Suprapubic skin (tissue), 4 donors: ENCODE data around the gene SMAD4. TPM values are rescaled to one million over a fixed set of nuclear protein-coding genes. Genes with fewer than 3 reads are reported as not detected.

ENCODE experiments used
- DNase-seq, 2 donors: peaks; one replicate each; pipeline ENCODE4 v3.0.0-alpha.2; 2019; ENCODE audit warnings: low spot score in 2 of 2
- H3K27ac ChIP-seq: fragments of 200-600 bp; sonication (generic); one replicate; pipeline ENCODE4 v1.5.1; 2019
- H3K27me3 ChIP-seq: fragments of 200-600 bp; sonication (generic); one replicate; pipeline ENCODE4 v1.5.1; 2019
- H3K36me3 ChIP-seq: fragments of 200-600 bp; sonication (generic); one replicate; pipeline ENCODE4 v1.5.1; 2019
- H3K4me1 ChIP-seq: fragments of 200-600 bp; sonication (generic); one replicate; pipeline ENCODE4 v1.5.1; 2019
- H3K4me3 ChIP-seq: fragments of 200-600 bp; sonication (generic); one replicate; pipeline ENCODE4 v1.5.1; 2019; ENCODE audit warnings: mild to moderate bottlenecking
- H3K9me3 ChIP-seq: fragments of 200-600 bp; sonication (generic); one replicate; pipeline ENCODE4 v1.5.1; 2019
- EP300 ChIP-seq: sonication (generic); formaldehyde crosslinking; IDR thresholded peaks from one replicate; pipeline ENCODE4 v1.6.1; 2017; ENCODE audit warnings: antibody characterized with exemption
- POLR2A ChIP-seq, 2 donors: fragments of 450-650 bp; IDR thresholded peaks; one replicate each; pipeline ENCODE4 v1.6.1; 2017; ENCODE audit warnings: antibody characterized with exemption in 2 of 2, mild to moderate bottlenecking in 2 of 2, moderate library complexity in 2 of 2
- POLR2AphosphoS5 ChIP-seq, 3 donors: sonication (generic); formaldehyde crosslinking; IDR thresholded peaks; one replicate each; pipeline ENCODE4 v1.6.1; 2017; ENCODE audit warnings: antibody characterized with exemption in 3 of 3
- WGBS: methylation state at CpG from one replicate; pipeline ENCODE4 v1.1.5; 2018; 5-methylcytosine and 5-hydroxymethylcytosine counted together
- total RNA-seq, 4 donors: library from RNA; depleted of rRNA; stranded (reverse); fragments of >200 nt; gene quantifications; one replicate each; pipeline ENCODE4 v1.1.0, GENCODE V29; 2016
- TF ChIP-seq, protein P1 (sequence below), 2 donors: fragments of 200-600 bp in 1 of 2; fragments of 450-650 bp in 1 of 2; sonication (generic) in 1 of 2; IDR thresholded peaks; one replicate each; pipeline ENCODE4 v1.5.1; 2016 to 2019; ENCODE audit warnings: antibody characterized with exemption in 2 of 2, mild to moderate bottlenecking in 1 of 2, moderate library complexity in 1 of 2

Gene SMAD4
- total RNA-seq, 4 donors from 2014 or later = 58.9 to 112 (median 99.7) TPM

DNA sequence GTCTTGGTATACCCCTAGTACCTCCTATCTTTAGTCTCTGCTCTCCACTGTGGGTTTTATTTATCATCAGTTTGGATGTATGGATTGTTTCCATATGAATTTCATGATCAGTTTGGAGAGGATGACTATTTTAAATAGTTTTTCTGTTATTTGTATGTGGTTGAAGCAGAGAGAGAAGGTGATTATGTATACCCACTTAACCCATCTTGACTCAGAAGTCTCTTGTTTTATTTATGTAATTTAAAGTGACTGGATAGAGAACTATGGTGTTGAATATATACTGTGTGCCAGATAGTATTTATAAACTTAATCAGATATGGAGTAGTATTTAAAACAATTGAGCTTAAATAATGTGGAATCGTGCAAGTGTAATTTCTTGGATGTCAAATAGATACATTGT, 39.9 kb downstream of the SMAD4 start:
- Histone ChIP-seq H3K4me3 (no peak overlapping the region), H3K27ac (no peak overlapping the region), H3K4me1 (no peaks in the 10 kb centered on the region), H3K9me3 (no peaks in the 10 kb centered on the region), H3K36me3 (peaks cover 54% of the 10 kb centered on the region), H3K27me3 (no peaks in the 10 kb centered on the region)
- DNase-seq = no peak
- TF ChIP-seq, protein P1, sequence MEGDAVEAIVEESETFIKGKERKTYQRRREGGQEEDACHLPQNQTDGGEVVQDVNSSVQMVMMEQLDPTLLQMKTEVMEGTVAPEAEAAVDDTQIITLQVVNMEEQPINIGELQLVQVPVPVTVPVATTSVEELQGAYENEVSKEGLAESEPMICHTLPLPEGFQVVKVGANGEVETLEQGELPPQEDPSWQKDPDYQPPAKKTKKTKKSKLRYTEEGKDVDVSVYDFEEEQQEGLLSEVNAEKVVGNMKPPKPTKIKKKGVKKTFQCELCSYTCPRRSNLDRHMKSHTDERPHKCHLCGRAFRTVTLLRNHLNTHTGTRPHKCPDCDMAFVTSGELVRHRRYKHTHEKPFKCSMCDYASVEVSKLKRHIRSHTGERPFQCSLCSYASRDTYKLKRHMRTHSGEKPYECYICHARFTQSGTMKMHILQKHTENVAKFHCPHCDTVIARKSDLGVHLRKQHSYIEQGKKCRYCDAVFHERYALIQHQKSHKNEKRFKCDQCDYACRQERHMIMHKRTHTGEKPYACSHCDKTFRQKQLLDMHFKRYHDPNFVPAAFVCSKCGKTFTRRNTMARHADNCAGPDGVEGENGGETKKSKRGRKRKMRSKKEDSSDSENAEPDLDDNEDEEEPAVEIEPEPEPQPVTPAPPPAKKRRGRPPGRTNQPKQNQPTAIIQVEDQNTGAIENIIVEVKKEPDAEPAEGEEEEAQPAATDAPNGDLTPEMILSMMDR (IDR thresholded peaks at IDR 0.05) = no peak
- no peak for TF ChIP-seq POLR2A (IDR thresholded peaks at IDR 0.05)
- TF ChIP-seq POLR2AphosphoS5 (IDR thresholded peaks at IDR 0.05) = no peak
- 52% methylated on average over 1 of the region's 1 CpG for WGBS

DNA sequence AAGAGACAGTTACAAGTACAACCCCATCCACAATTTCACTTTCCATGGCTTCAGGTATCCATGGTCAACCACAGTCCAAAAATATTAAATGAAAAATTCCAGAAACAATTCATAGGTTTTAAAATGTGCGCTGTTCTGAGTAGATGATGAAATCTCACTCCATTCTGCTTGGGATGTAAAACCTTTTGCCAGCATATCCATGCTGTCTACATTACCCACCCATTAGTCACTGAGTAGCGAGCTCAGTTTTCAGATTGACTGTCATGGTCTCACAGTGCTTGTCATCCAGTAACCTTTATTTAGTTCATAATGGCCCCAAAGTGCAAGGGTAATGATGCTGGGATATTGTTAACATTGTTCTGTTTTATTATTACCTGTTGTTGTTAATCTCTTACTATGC, 40.5 kb downstream of the SMAD4 start:
- H3K27ac ChIP-seq = no peak overlapping the region
- no peaks in the 10 kb centered on the region for H3K27me3 ChIP-seq
- no peaks in the 10 kb centered on the region for H3K9me3 ChIP-seq
- no peak for DNase-seq
- H3K36me3 ChIP-seq = peaks cover 48% of the 10 kb centered on the region
- WGBS = 85% methylated on average over 2 of the region's 2 CpGs
- H3K4me3 ChIP-seq = no peak overlapping the region
- H3K4me1 ChIP-seq = no peaks in the 10 kb centered on the region
- no peak for TF ChIP-seq POLR2A (IDR thresholded peaks at IDR 0.05)
- TF ChIP-seq, protein P1 (IDR thresholded peaks at IDR 0.05) = no peak
- TF ChIP-seq POLR2AphosphoS5 (IDR thresholded peaks at IDR 0.05) = no peak
- TF ChIP-seq EP300 = no peak

DNA sequence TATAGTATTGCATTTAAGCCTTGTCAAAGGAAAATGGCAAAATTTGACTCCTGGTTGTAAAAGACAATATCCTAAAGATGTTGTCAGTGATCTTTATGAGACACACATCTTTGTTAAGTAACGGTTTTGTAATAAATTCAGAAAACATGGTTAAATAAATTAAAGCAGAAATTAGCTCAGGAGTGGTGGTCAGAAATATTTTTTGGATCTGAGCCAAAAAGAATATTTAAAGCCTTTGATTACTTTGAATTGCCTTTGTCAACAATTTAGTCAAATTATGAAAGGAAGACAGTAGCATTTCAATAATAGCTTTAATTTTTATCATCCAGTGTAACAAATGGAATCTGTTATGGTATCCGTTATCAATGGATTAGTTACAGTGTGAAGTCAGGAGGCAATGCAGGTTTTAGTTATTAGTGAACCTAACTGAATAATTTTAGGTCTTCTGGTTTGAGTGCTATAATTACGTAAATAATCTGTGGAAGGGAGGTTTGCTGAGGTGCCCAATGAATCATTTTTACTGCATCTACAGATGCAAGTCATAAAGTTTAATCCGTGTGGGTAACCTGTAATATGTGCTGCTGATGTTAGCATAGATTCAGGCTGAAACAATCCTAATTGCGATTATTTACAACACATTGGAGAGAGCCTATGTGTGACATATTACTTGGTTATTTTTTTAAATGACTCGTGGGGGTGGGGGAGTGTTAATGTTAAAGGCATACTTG, 42.7 kb downstream of the SMAD4 start:
- no peak for TF ChIP-seq POLR2AphosphoS5 (IDR thresholded peaks at IDR 0.05)
- TF ChIP-seq POLR2A (IDR thresholded peaks at IDR 0.05) = no peak
- no peak for TF ChIP-seq EP300
- TF ChIP-seq, protein P1 (IDR thresholded peaks at IDR 0.05) = no peak

DNA sequence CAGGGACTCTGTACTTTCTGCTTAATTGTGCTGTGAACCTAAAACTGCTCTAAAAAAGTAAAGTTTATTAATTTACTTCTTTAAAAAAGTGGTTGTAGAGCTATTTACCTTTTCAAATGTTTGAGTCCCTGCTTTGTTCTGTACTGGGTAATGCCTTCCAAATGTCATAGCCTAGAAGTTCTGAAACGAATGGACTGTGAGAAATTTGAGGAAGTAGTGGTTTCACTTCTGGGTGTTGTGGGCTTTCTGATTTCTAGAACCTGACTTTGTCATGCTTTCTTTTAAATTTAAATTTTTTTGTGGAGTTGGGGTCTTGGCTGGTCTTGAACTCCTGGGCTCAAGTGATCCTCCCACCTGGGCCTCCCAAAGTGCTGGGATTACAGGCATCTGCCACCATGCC, 44.6 kb downstream of the SMAD4 start:
- WGBS = 71% methylated on average over 1 of the region's 1 CpG
- TF ChIP-seq, protein P1 (IDR thresholded peaks at IDR 0.05) = no peak
- TF ChIP-seq EP300 (no peak), POLR2AphosphoS5 (IDR thresholded peaks at IDR 0.05) (no peak), POLR2A (IDR thresholded peaks at IDR 0.05) (no peak)
- Histone ChIP-seq H3K27ac (no peak overlapping the region), H3K27me3 (no peaks in the 10 kb centered on the region), H3K9me3 (no peaks in the 10 kb centered on the region), H3K4me1 (no peaks in the 10 kb centered on the region), H3K36me3 (peaks cover 45% of the 10 kb centered on the region), H3K4me3 (no peak overlapping the region)
- no peak for DNase-seq

More for the DNA sequence above, 42.7 kb downstream of the SMAD4 start:
- H3K4me3 ChIP-seq = no peak overlapping the region
- H3K27ac ChIP-seq = no peak overlapping the region
- peaks cover 43% of the 10 kb centered on the region for H3K36me3 ChIP-seq
- H3K4me1 ChIP-seq = no peaks in the 10 kb centered on the region
- no peaks in the 10 kb centered on the region for H3K27me3 ChIP-seq
- H3K9me3 ChIP-seq = no peaks in the 10 kb centered on the region
- 90% methylated on average over 6 of the region's 6 CpGs for WGBS
- no peak for DNase-seq

DNA sequence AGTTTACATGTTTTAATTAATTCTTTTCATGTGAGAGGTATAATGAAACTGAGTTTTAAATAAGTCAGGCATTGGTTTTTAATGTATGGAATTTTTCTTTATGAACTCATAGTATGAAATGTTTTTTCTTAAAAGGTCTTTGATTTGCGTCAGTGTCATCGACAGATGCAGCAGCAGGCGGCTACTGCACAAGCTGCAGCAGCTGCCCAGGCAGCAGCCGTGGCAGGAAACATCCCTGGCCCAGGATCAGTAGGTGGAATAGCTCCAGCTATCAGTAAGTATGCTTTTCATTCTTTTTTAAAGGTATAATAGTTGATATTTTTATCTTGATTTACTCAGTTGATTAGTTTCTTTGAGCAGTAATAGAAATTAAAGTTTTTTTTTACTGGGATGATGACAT, 46.5 kb downstream of the SMAD4 start:
- TF ChIP-seq, protein P1 (IDR thresholded peaks at IDR 0.05) = no peak
- TF ChIP-seq EP300 (no peak), POLR2AphosphoS5 (IDR thresholded peaks at IDR 0.05) (no peak), POLR2A (IDR thresholded peaks at IDR 0.05) (no peak)
- H3K9me3 ChIP-seq = no peaks in the 10 kb centered on the region
- 59% methylated on average over 4 of the region's 4 CpGs for WGBS
- H3K27ac ChIP-seq = no peak overlapping the region
- no peaks in the 10 kb centered on the region for H3K4me1 ChIP-seq
- DNase-seq = no peak
- no peak overlapping the region for H3K4me3 ChIP-seq
- no peaks in the 10 kb centered on the region for H3K27me3 ChIP-seq
- H3K36me3 ChIP-seq = peaks cover 51% of the 10 kb centered on the region
